HCT116 (cell line): ENCODE data around the gene EFCAB5. TPM values are rescaled to one million over a fixed set of nuclear protein-coding genes. Genes with fewer than 3 reads are reported as not detected.

ENCODE experiments used
- ATAC-seq: fragments of 200-7000 bp; cut with Tn5 transposase; 2 replicates; pipeline ENCODE4 v1.9.1; 2020; ENCODE audit warnings: mild to moderate bottlenecking, moderate library complexity
- BruUV-seq: library from RNA; stranded (reverse); fragments of 400-500 nt; replicated peaks from 2 replicates; lab custom pipeline; 2021; lab: Mats Ljungman, UMichigan
- CTCF ChIA-PET: fragments of 300-600 bp; sonication (Branson Sonifier 250); formaldehyde crosslinking; loops from one replicate; lab custom pipeline; 2021; ENCODE audit warnings: antibody characterized with exemption; lab: Charles Lee
- POLR2A ChIA-PET: fragments of 300-600, 350-600 bp; sonication (Branson Sonifier 250); formaldehyde crosslinking; loops from one replicate; lab custom pipeline; 2021; ENCODE audit warnings: antibody characterized with exemption; lab: Charles Lee
- RAD21 ChIA-PET, 2 experiments: fragments of 300-600 bp; sonication (Branson Sonifier 250); formaldehyde crosslinking; loops; one replicate each; lab custom pipeline; 2023; ENCODE audit warnings: low total read pairs in 2 of 2; ENCODE audit not compliant: uncharacterized antibody in 2 of 2, unreplicated experiment in 2 of 2, low non-redundant PET in 1 of 2; lab: Charles Lee
- DNase-seq: peaks from one replicate; pipeline ENCODE4 v3.0.0-alpha.2; 2010; ENCODE audit warnings: low read depth, low spot score
- H2AFZ ChIP-seq: fragments of 200-600 bp; shearing (Covaris generic), sonication (generic); 2 replicates; pipeline ENCODE4 v1.6.1; 2017; ENCODE audit warnings: low read depth, mixed run types, mixed read lengths, antibody characterized with exemption, low read length; ENCODE audit not compliant: poor library complexity, severe bottlenecking
- H3K27ac ChIP-seq: 2 replicates; pipeline ENCODE4 v1.5.1; 2012; ENCODE audit warnings: low read depth, low read length
- H3K27me3 ChIP-seq: fragments of 200-600 bp; sonication (generic); 2 replicates; pipeline ENCODE4 v1.6.1; 2016; ENCODE audit warnings: mixed run types, low read length, mixed read lengths; ENCODE audit not compliant: insufficient read depth
- H3K36me3 ChIP-seq, 2 experiments: fragments of 200-500 bp in 1 of 2; fragments of 200-600 bp in 1 of 2; sonication (Bioruptor generic) in 1 of 2; sonication (generic) in 1 of 2; 2 replicates each; pipeline versions ENCODE4 v1.5.1 to v1.6.1; 2014 to 2016; ENCODE audit warnings: low read length in 2 of 2, inconsistent platforms in 1 of 2, mixed read lengths in 1 of 2, mixed run types in 1 of 2; ENCODE audit not compliant: insufficient read depth in 2 of 2, control insufficient read depth in 1 of 2
- H3K4me1 ChIP-seq, 2 experiments: fragments of 200-600 bp in 1 of 2; sonication (generic) in 1 of 2; 2 replicates each; pipeline versions ENCODE4 v1.5.1 to v1.6.1; 2012 to 2017; ENCODE audit warnings: low read length in 2 of 2, inconsistent platforms in 1 of 2, mild to moderate bottlenecking in 1 of 2, mixed read lengths in 1 of 2, mixed run types in 1 of 2, moderate library complexity in 1 of 2; ENCODE audit not compliant: insufficient read depth in 2 of 2, control insufficient read depth in 1 of 2
- H3K4me2 ChIP-seq: fragments of 200-600 bp; sonication (generic); 2 replicates; pipeline ENCODE4 v1.6.1; 2017; ENCODE audit warnings: mixed run types, low read length, mixed read lengths
- H3K4me3 ChIP-seq, 2 experiments: fragments of 200-600 bp in 1 of 2; sonication (generic) in 1 of 2; replicated peaks in 1 of 2; 2 replicates each; pipeline ENCODE4 v1.5.1; 2011 to 2016; ENCODE audit warnings: low read length in 2 of 2, control low read depth in 1 of 2, low read depth in 1 of 2, mild to moderate bottlenecking in 1 of 2, mixed read lengths in 1 of 2, mixed run types in 1 of 2
- H3K79me2 ChIP-seq: fragments of 200-600 bp; sonication (generic); 2 replicates; pipeline ENCODE4 v1.6.1; 2017; ENCODE audit warnings: mild to moderate bottlenecking, mixed run types, low read length, moderate library complexity, mixed read lengths; ENCODE audit not compliant: insufficient read depth
- H3K9ac ChIP-seq: fragments of 200-600 bp; sonication (generic); 2 replicates; pipeline ENCODE4 v1.6.1; 2016; ENCODE audit warnings: low read length, mixed read lengths
- H3K9me2 ChIP-seq: fragments of 200-600 bp; sonication (generic), shearing (Covaris generic); 2 replicates; pipeline ENCODE4 v1.6.1; 2017; ENCODE audit warnings: mixed run types, mild to moderate bottlenecking, moderate library complexity; ENCODE audit not compliant: insufficient read depth
- H3K9me3 ChIP-seq, 2 experiments: fragments of 200-500 bp in 1 of 2; fragments of 200-600 bp in 1 of 2; sonication (Bioruptor generic) in 1 of 2; sonication (generic) in 1 of 2; 2 replicates each; pipeline ENCODE4 v1.6.1; 2014 to 2017; ENCODE audit warnings: low read length in 2 of 2, mixed read lengths in 2 of 2, inconsistent platforms in 1 of 2, low read depth in 1 of 2, mild to moderate bottlenecking in 1 of 2, mixed run types in 1 of 2, moderate library complexity in 1 of 2; ENCODE audit not compliant: control insufficient read depth in 1 of 2, insufficient read depth in 1 of 2
- H4K20me1 ChIP-seq: fragments of 200-600 bp; sonication (generic), shearing (Covaris generic); 2 replicates; pipeline ENCODE4 v1.6.1; 2017; ENCODE audit warnings: mixed run types, mild to moderate bottlenecking, moderate library complexity; ENCODE audit not compliant: insufficient read depth
- CTCF ChIP-seq, 3 experiments: fragments of 200-600 bp in 1 of 3; sonication (generic) in 1 of 3; IDR thresholded peaks in 2 of 3; conservative IDR thresholded peaks in 1 of 3; 2 replicates each; pipeline ENCODE4 v1.5.1; 2012 to 2017; ENCODE audit warnings: low read depth in 2 of 3, low read length in 2 of 3, antibody characterized with exemption in 1 of 3, borderline replicate concordance in 1 of 3, control low read depth in 1 of 3, mild to moderate bottlenecking in 1 of 3, mixed read lengths in 1 of 3, mixed run types in 1 of 3, moderate library complexity in 1 of 3; ENCODE audit not compliant: insufficient read depth in 1 of 3
- FOSL1 ChIP-seq: IDR thresholded peaks from 2 replicates; pipeline ENCODE4 v1.6.1; 2012; ENCODE audit warnings: low read depth
- JUND ChIP-seq: IDR thresholded peaks from 2 replicates; pipeline ENCODE4 v1.6.1; 2012
- MAX ChIP-seq: IDR thresholded peaks from 2 replicates; pipeline ENCODE4 v1.6.1; 2012
- POLR2AphosphoS5 ChIP-seq: IDR thresholded peaks from 2 replicates; pipeline ENCODE4 v1.6.1; 2011; ENCODE audit warnings: mild to moderate bottlenecking, low read depth, low read length, moderate library complexity
- SRF ChIP-seq: IDR thresholded peaks from 2 replicates; pipeline ENCODE4 v1.6.1; 2012; ENCODE audit warnings: low read depth
- TCF7L2 ChIP-seq: IDR thresholded peaks from 2 replicates; pipeline ENCODE4 v1.7.0; 2011; ENCODE audit warnings: borderline replicate concordance, inconsistent platforms; ENCODE audit not compliant: insufficient read depth, insufficient read length; ENCODE audit errors: extremely low read depth
- YY1 ChIP-seq: IDR thresholded peaks from 2 replicates; pipeline ENCODE4 v1.6.1; 2011; ENCODE audit warnings: low read length, low read depth, moderate library complexity, mild to moderate bottlenecking; ENCODE audit not compliant: insufficient replicate concordance; ENCODE audit errors: extremely low read depth
- ZFX ChIP-seq: fragments of 450-650 bp; IDR thresholded peaks from 2 replicates; pipeline ENCODE4 v1.6.1; 2017
- intact Hi-C: fragments of 100-400 bp; cut with micrococcal nuclease; formaldehyde crosslinking; loops from 2 replicates; pipeline ENCODE4 v1.10.0; 2022
- total RNA-seq: library from RNA; stranded (reverse); gene quantifications from one replicate; pipeline ENCODE4 v1.2.1, GENCODE V29; 2021; ENCODE audit not compliant: unreplicated experiment

Gene EFCAB5
- total RNA-seq, 1 experiment from 2014 or later, result 0.17 TPM

- Histone ChIP-seq H3K4me2 (no peak overlapping the region), H3K27ac (no peak overlapping the region), H3K9me2 (no peaks in the 10 kb centered on the region), H3K9me3 (no peaks in the 10 kb centered on the region), H3K4me1 (no peaks in the 10 kb centered on the region), H4K20me1 (no peaks in the 10 kb centered on the region), H3K36me3 (no peaks in the 10 kb centered on the region), H3K27me3 (no peaks in the 10 kb centered on the region), H3K9ac (no peak overlapping the region), H3K4me3 (no peak overlapping the region), H3K79me2 (no peaks in the 10 kb centered on the region), H2AFZ (no peak overlapping the region)
- RAD21 ChIA-PET, result no interaction called here
- intact Hi-C loops, result no loop called here
- TF ChIP-seq CTCF (IDR thresholded peaks at IDR 0.05 in 2 of 3, conservative IDR thresholded peaks at IDR 0.05 in 1 of 3; ENCODE audit: borderline replicate concordance in 1 of 3, insufficient read depth in 1 of 3, low read depth in 2 of 3, low read length in 2 of 3) (no peak), POLR2AphosphoS5 (no peak), FOSL1 (no peak), MAX (no peak), SRF (no peak), YY1 (no peak), JUND (no peak), ZFX (no peak), TCF7L2 (no peak)
- no TSS peak for BruUV-seq
- ATAC-seq (no peak), DNase-seq (no peak)
- CTCF ChIA-PET, result no interaction called here
- POLR2A ChIA-PET, result no interaction called here
Observed at GRCh38 chr17:30074730-30075129, 133.3 kb downstream of the EFCAB5 start.
